ENCODE results near the gene NKD1.

DNA sequence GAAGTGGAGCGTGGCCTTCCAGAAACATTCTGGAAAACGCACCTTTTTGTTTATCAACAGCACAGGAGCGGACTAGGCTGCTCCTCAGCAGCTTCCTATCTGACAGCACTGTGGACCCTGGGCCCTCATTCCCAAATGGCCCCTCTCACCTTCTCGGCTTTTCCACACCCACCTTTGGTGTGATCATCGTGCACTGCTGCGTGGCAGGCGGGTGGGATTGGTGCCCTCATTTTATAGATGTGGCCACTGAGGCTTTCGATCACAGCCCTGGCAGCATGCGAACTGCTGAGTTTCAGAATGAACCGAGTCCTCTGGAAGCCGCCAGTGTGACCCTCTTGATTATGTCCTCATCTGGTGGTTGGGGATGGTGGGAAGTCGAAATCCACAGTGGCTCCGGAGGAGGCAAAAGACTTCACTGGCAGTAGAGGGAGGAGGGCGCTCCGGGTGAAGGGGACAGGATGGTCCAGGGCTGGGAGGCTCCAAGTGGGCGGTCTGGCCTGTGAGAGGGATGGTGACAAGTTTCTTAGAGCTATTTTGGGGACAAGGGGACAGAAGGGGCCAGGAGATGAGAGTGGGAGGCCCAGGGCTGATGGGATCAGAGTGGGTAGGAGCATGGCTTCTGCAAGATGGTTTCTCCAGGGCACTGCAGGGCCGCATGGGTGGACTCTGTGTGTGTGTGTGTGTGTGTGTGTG, 49.5 kb downstream of the NKD1 start:
- TF ChIP-seq, protein P1, sequence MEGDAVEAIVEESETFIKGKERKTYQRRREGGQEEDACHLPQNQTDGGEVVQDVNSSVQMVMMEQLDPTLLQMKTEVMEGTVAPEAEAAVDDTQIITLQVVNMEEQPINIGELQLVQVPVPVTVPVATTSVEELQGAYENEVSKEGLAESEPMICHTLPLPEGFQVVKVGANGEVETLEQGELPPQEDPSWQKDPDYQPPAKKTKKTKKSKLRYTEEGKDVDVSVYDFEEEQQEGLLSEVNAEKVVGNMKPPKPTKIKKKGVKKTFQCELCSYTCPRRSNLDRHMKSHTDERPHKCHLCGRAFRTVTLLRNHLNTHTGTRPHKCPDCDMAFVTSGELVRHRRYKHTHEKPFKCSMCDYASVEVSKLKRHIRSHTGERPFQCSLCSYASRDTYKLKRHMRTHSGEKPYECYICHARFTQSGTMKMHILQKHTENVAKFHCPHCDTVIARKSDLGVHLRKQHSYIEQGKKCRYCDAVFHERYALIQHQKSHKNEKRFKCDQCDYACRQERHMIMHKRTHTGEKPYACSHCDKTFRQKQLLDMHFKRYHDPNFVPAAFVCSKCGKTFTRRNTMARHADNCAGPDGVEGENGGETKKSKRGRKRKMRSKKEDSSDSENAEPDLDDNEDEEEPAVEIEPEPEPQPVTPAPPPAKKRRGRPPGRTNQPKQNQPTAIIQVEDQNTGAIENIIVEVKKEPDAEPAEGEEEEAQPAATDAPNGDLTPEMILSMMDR (IDR thresholded peaks at IDR 0.05): no peak
- TF ChIP-seq POLR2A (IDR thresholded peaks at IDR 0.05): no peak

Data from uterus (tissue), 2 donors.